A172 (cell line): Measurements from ENCODE around the gene S100A5. TPM values are rescaled to one million over a fixed set of nuclear protein-coding genes. Genes with fewer than 3 reads are reported as not detected.
A peak's percentile ranks its signal among the peaks of the same experiment; 100 is the strongest.
"Not testable (repeated sequence)": the region's sequence is repeated elsewhere in the genome, so short reads cannot be mapped to it uniquely, and the experiment has no call there.

Experiments
- DNase-seq: peaks from one replicate; pipeline ENCODE4 v3.0.0-alpha.2; 2015; ENCODE audit warnings: low spot score
- total RNA-seq: library from RNA; depleted of rRNA; stranded (reverse); fragments of >200 nt; shearing (Covaris generic); gene quantifications from 2 replicates; pipeline ENCODE4 v1.2.3, GENCODE V29; 2014; rRNA removed

S100A5 gene
- total RNA-seq, result 1.1 and 6.1 TPM in 2 replicates

- peak; percentile 97 for DNase-seq
These were observed at the start of gene S100A5 for GRCh38 chr1:153540394-153541361. Gene S100A5, minus strand, starts transcription at chr1:153540934. Its CDS starts 743 bp downstream, at chr1:153540191.

- DNase-seq, result no peak
These were observed 47.7 kb upstream of the S100A5 start for GRCh38 chr1:153588482-153588881.

DNA sequence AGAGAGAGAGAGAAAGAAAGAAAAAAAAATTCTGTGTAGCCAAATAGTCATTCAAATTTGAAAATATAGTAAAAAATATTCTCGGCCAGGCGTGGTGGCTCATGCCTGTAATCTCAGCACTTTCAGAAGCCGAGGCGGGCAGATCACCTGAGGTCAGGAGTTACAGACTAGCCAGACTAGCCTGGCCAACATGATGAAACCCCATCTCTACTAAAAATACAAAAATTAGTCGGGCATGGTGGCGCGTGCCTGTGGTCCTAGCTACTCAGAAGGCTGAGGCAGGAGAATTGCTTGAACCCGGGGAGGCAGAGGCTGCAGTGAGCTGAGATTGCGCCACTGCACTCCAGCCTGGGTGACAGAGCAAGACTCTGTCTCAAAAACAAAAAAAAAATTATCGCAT, 47.3 kb upstream of the S100A5 start:
- DNase-seq, result not testable (repeated sequence)

DNA sequence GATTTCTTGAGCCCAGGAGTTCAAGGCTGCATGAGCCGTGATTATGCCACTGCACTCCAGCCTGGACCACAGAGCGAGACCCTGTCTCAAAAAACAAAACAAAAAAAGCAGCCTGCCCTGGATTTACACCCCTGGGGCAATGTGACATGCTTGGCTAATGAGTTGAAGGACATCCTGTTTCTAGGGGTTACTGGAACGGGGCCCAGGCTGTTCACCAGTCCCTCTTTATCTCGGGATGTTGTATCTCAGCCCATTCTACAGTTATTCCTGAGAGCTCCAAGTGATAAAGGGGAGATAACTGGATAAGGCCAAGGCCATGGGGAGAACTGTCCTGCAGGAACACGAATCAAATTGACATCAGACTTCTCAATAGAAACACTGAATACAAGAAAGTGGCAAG, 46.6 kb upstream of the S100A5 start:
- peak; percentile 44 for DNase-seq

GRCh38 chr1:153586347-153586746, 45.6 kb upstream of the S100A5 start:
- DNase-seq, result no peak

- no peak for DNase-seq
These were observed 44.3 kb upstream of the S100A5 start for GRCh38 chr1:153585006-153585405.

DNA sequence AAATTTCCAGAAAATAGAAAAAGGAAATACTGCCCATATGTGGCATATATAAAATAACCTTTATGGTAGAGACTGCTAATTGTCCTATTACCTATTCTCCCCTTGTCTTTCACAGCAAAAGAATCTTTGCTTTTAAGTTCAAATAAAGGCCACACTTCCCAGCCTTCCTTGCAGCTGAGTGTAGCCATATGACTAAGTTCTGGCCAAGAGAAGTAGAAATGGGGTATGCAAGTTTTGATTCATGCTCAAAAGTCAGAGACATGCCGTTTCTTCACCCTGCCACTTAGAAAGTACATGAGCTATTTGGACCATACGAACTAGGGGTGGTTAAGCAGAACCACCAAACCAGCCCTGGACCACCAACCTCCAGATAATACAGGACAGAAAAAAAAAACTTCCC, 43.2 kb upstream of the S100A5 start:
- DNase-seq, result no peak

DNA sequence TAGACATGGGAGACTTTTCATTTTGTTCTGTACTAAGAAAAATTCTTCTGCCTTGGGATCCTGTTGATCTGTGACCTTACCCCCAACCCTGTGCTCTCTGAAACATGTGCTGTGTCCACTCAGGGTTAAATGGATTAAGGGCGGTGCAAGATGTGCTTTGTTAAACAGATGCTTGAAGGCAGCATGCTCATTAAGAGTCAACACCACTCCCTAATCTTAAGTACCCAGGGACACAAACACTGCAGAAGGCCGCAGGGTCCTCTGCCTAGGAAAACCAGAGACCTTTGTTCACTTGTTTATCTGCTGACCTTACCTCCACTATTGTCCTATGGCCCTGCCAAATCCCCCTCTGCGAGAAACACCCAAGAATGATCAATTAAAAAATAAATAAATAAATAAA, 42.8 kb upstream of the S100A5 start:
- DNase-seq, result not testable (repeated sequence)

DNA sequence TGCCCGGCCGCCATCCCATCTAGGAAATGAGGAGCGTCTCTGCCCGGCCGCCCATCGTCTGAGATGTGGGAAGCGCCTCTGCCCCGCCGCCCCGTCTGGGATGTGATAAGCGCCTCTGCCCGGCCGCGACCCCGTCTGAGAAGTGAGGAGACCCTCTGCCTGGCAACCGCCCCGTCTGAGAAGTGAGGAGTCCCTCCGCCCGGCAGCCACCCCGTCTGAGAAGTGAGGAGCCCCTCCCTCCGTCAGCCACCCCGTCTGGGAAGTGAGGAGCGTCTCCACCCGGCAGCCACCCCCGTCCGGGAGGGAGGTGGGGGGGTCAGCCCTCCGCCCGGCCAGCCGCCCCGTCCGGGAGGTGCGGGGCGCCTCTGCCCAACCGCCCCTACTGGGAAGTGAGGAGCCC, 42.1 kb upstream of the S100A5 start:
- DNase-seq, result not testable (repeated sequence)

- DNase-seq, result no peak
These were observed 38.2 kb upstream of the S100A5 start for GRCh38 chr1:153578936-153579335.

DNA sequence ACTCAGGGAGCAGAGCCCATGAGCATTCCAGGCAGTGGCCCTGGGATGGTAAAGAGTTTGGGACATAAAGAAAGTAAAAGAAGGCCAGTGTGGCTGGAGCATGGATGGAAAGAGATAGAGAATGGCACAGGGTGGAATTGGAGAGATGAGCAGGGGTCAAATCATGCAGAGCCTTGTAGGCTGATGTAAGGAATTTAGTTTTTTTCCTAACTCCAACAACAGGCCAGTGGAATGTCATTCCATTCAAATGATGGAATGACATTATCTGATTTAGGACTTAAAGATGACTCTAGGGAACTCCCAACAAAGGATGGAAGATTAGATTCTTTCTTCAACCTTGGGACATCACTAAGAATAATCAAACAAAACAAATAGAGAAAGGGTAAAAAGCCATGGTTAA, 37.8 kb upstream of the S100A5 start:
- peak; percentile 64 for DNase-seq

- DNase-seq, result peak; percentile 54
These were observed 36.9 kb upstream of the S100A5 start for GRCh38 chr1:153577624-153578051.

- no peak for DNase-seq
These were observed 36.4 kb upstream of the S100A5 start for GRCh38 chr1:153577138-153577537.

DNA sequence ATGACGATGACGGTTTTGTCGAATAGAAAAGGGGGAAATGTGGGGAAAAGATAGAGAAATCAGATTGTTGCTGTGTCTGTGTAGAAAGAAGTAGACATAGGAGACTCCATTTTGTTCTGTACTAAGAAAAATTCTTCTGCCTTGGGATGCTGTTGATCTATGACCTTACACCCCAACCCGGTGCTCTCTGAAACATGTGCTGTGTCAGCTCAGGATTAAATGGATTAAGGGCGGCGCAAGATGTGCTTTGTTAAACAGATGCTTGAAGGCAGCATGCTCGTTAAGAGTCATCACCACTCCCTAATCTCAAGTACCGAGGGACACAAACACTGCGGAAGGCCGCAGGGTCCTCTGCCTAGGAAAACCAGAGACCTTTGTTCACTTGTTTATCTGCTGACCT, 34.8 kb upstream of the S100A5 start:
- DNase-seq, result not testable (repeated sequence)

DNA sequence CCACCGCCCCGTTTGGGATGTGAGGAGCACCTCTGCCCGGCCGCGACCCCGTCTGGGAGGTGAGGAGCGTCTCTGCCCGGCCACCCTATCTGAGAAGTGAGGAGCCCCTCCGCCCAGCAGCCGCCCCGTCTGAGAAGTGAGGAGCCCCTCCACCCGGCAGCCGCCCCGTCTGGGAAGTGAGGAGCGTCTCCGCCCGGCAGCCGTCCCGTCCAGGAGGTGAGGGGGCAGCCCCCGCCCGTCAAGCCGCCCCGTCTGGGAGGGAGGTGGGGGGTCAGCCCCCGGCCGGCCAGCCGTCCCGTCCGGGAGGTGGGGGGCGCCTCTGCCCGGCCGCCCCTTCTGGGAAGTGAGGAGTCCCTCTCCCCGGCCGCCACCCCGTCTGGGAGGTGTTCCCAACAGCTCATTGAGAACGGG, 34.4 kb upstream of the S100A5 start:
- DNase-seq, result not testable (repeated sequence)

DNA sequence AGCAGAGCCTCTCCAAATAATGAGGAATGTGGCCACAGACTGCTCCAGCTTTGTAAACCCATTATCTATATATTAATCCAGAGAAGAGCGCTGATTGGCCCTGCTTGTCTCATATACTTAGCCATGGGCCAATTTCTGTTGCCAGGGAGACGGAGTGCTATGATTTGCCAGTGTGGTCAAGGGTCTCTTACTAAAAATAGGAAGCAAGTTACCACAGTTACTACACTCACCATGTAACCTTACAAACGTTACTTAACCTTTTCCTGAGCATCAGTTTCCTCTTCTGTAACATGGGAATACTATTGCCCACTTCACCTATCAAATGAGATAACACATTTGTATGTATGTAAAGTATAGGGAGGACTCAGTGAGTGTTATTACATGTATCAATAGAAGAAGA, 32.6 kb upstream of the S100A5 start:
- no peak for DNase-seq

DNA sequence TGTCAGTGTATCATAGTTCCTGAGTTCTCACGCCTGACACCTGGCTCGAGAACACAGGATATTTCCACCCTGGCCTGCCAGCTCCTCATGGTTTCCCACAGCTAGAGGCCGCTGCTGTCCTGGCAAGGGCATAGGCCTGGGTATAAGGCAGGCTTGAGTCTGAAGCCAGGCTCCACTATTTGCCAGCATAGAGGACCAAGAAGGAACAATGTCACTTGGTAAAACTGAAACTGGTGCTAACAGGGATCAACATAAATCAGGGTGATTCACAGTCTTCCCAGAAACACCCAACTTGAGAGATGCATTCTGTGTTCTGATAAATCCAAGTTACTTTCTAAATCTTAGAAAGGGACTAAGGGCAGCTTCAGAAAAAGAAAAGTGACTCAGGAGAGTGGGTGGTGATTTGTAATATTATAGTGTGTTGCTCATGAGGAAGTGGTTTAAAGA, 31.9 kb upstream of the S100A5 start:
- peak; percentile 97 for DNase-seq

GRCh38 chr1:153571706-153572105, 31.0 kb upstream of the S100A5 start:
- DNase-seq, result no peak

GRCh38 chr1:153570874-153571273, 30.1 kb upstream of the S100A5 start:
- no peak for DNase-seq

GRCh38 chr1:153569465-153569864, 28.7 kb upstream of the S100A5 start:
- no peak for DNase-seq

DNA sequence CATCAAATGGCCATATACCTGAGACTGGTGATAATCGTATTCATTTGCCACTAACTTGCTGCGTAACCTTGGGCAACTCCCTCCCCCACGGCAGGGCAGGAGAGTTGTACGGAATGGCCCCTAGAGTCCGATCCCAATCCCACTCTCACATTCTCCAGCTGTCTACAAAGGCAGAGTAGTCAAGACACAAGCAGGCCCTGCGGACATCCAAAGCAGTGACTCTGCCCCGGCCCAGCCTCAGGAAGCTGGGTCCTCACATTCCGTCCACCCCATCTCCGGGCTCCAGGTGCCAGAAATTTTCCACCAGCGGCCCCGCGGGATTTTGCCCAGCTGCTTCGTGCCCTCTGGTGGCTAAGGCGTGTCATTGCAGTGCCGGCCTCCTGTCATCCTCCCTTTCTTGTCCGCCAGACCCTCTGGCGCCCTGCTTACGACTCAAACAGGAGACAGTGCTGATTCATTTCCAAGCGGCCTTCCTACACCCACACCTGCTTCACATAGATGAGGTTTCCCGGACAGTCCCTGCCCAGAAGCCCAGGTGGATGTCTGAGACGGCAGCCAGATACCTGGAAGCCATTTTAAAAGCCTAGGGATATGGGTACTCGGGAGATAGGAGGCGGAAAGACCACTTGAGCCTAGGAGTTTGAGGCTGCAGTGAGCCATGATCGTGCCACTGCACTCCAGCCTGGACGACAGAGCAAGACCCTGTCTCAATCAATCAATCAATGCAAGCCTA, 27.8 kb upstream of the S100A5 start:
- DNase-seq, result peak; percentile 98

DNA sequence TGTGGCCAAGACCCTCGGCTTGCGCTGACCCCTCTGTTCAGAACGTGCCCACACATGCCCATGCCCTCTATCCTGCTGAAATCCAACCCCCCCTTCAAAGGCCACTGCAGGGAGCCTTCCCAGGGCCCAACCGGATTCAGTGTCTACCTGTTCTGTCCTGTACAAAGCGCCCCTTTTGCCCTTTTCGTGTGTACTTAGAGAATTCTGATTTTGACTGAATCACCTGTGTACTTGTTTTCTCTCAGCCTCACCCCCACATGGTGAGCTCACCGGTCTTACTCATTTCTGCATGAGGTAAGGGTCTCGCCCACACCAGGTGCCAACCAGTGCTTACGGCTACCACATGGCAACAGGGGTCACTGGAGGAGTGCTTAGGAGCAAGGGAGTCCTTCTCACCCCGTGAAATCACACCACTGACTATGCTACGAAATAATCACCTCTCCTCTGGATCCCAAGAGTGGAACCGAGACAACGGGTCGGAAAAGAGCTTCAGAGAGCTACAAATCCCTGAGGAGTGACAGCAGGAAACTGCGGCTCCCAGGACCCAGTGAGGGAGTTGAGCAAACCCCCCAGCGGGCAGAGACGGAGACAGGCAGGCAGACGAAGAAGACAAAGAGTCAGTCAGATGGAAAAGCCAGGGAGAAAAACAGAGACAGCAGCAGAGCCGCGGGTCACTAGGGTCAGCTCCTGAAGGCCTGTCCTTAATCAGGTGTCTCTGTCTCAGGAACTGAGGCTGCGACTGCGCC, 27.1 kb upstream of the S100A5 start:
- DNase-seq, result peak; percentile 83
